Measurements from ENCODE around the gene ITGB5. TPM values are rescaled to one million over a fixed set of nuclear protein-coding genes. Genes with fewer than 3 reads are reported as not detected.

ITGB5 gene
- total RNA-seq, 5 donors from 2014 or later (not counting 1 experiment from before 2014, with no cell fraction given), result 1.2 to 2.5 (median 1.7) TPM

GRCh38 chr3:124867511-124867910 lies 19.7 kb downstream of the ITGB5 start:
- Histone ChIP-seq H3K4me3 (ENCODE audit: control insufficient read depth in 1 of 2, extremely low read depth in 1 of 2, low read length in 1 of 2) (no peak overlapping the region), H3K27me3 (replicated peaks in 1 of 2; ENCODE audit: control insufficient read depth in 2 of 2, extremely low read depth in 1 of 2, insufficient read depth in 2 of 2, low read length in 1 of 2) (peaks cover 0 to 25% of the 10 kb centered on the region in 2 experiments), H3K4me1 (ENCODE audit: control insufficient read depth in 1 of 2, extremely low read depth in 1 of 2, insufficient read depth in 2 of 2, low read length in 2 of 2) (no peaks in the 10 kb centered on the region), H3K27ac (ENCODE audit: low read length) (no peak overlapping the region), H3K9me3 (no peaks in the 10 kb centered on the region), H3K36me3 (ENCODE audit: control insufficient read depth in 2 of 2, extremely low read depth in 1 of 2, insufficient read depth in 1 of 2, low read length in 1 of 2) (no peaks in the 10 kb centered on the region)
- no peak for ATAC-seq (replicated peaks in 1 of 4)
- Mint-ChIP-seq H3K4me3 (no peak overlapping the region), H3K4me1 (peaks cover 0 to 5% (median 0%) of the 10 kb centered on the region in 3 donors), H3K36me3 (no peaks in the 10 kb centered on the region), H3K27ac (no peak overlapping the region), H3K27me3 (peaks cover 18 to 20% of the 10 kb centered on the region in 2 donors), H3K9me3 (no peaks in the 10 kb centered on the region)
- no peak for DNase-seq
- ChIA-PET POLR2A (no interaction called here), CTCF (no interaction called here)
- WGBS (ENCODE audit: insufficient coverage), result 100% methylated on average over 2 of the region's 3 CpGs

DNA sequence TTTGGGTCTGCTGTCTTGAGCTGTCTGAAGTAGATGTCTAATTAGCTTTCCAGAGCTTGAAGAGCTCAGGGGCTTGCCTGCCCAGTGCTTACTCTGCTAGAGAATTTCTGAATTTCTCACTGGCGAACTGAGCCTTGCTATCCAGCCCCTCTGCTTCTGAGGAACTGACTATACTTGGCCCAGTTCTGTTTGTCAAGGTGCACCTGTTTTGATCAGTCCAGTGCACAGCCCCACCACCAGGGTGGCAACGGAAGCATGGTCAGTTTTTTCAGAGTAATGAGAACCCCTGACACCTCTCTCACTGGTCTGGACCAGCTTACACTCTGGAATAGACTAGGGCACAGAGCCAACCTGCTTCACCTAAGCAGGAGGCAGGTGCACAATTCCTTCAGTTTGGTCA lies 25.2 kb downstream of the ITGB5 start:
- Histone ChIP-seq H3K9me3 (no peaks in the 10 kb centered on the region), H3K27me3 (replicated peaks in 1 of 2; ENCODE audit: control insufficient read depth in 2 of 2, extremely low read depth in 1 of 2, insufficient read depth in 2 of 2, low read length in 1 of 2) (peaks cover 0 to 4% of the 10 kb centered on the region in 2 experiments), H3K4me1 (ENCODE audit: control insufficient read depth in 1 of 2, extremely low read depth in 1 of 2, insufficient read depth in 2 of 2, low read length in 2 of 2) (no peaks in the 10 kb centered on the region), H3K4me3 (ENCODE audit: control insufficient read depth in 1 of 2, extremely low read depth in 1 of 2, low read length in 1 of 2) (no peak overlapping the region), H3K27ac (ENCODE audit: low read length) (no peak overlapping the region), H3K36me3 (ENCODE audit: control insufficient read depth in 2 of 2, extremely low read depth in 1 of 2, insufficient read depth in 1 of 2, low read length in 1 of 2) (no peaks in the 10 kb centered on the region)
- DNase-seq (no peak), ATAC-seq (replicated peaks in 1 of 4) (no peak)
- CTCF ChIA-PET, result no interaction called here
- Mint-ChIP-seq H3K4me1 (peaks cover 0 to 5% (median 0%) of the 10 kb centered on the region in 3 donors), H3K4me3 (no peak overlapping the region), H3K27me3 (peaks cover 7 to 24% of the 10 kb centered on the region in 2 donors), H3K36me3 (no peaks in the 10 kb centered on the region), H3K9me3 (no peaks in the 10 kb centered on the region), H3K27ac (no peak overlapping the region)
- 85% methylated on average over 2 of the region's 2 CpGs for WGBS (ENCODE audit: insufficient coverage)
- POLR2A ChIA-PET, result no interaction called here

GRCh38 chr3:124861041-124861440 lies 26.1 kb downstream of the ITGB5 start:
- WGBS (ENCODE audit: insufficient coverage), result 89% methylated on average over 3 of the region's 9 CpGs
- H3K4me1 ChIP-seq (ENCODE audit: control insufficient read depth in 1 of 2, extremely low read depth in 1 of 2, insufficient read depth in 2 of 2, low read length in 2 of 2), result no peaks in the 10 kb centered on the region
- no peak overlapping the region for H3K4me3 ChIP-seq (ENCODE audit: control insufficient read depth in 1 of 2, extremely low read depth in 1 of 2, low read length in 1 of 2)
- ATAC-seq (replicated peaks in 1 of 4) (no peak), DNase-seq (no peak)
- H3K9me3 ChIP-seq, result no peaks in the 10 kb centered on the region
- no peak overlapping the region for H3K27ac ChIP-seq (ENCODE audit: low read length)
- H3K4me3 Mint-ChIP-seq, result no peak overlapping the region
- H3K4me1 Mint-ChIP-seq, result peaks cover 0 to 5% (median 0%) of the 10 kb centered on the region in 3 donors
- no peaks in the 10 kb centered on the region for H3K36me3 Mint-ChIP-seq
- no peaks in the 10 kb centered on the region for H3K36me3 ChIP-seq (ENCODE audit: control insufficient read depth in 2 of 2, extremely low read depth in 1 of 2, insufficient read depth in 1 of 2, low read length in 1 of 2)
- POLR2A ChIA-PET, result no interaction called here
- H3K27ac Mint-ChIP-seq, result no peak overlapping the region
- H3K27me3 Mint-ChIP-seq, result peaks cover 5 to 24% of the 10 kb centered on the region in 2 donors
- CTCF ChIA-PET, result no interaction called here
- no peaks in the 10 kb centered on the region for H3K9me3 Mint-ChIP-seq
- peaks cover 0 to 4% of the 10 kb centered on the region in 2 experiments for H3K27me3 ChIP-seq (replicated peaks in 1 of 2; ENCODE audit: control insufficient read depth in 2 of 2, extremely low read depth in 1 of 2, insufficient read depth in 2 of 2, low read length in 1 of 2)

GRCh38 chr3:124860599-124860998 lies 26.6 kb downstream of the ITGB5 start:
- no peak for ATAC-seq (replicated peaks in 1 of 4)
- Histone ChIP-seq H3K27me3 (replicated peaks in 1 of 2; ENCODE audit: control insufficient read depth in 2 of 2, extremely low read depth in 1 of 2, insufficient read depth in 2 of 2, low read length in 1 of 2) (peaks cover 0 to 4% of the 10 kb centered on the region in 2 experiments), H3K4me1 (ENCODE audit: control insufficient read depth in 1 of 2, extremely low read depth in 1 of 2, insufficient read depth in 2 of 2, low read length in 2 of 2) (no peaks in the 10 kb centered on the region), H3K9me3 (no peaks in the 10 kb centered on the region), H3K27ac (ENCODE audit: low read length) (no peak overlapping the region), H3K4me3 (ENCODE audit: control insufficient read depth in 1 of 2, extremely low read depth in 1 of 2, low read length in 1 of 2) (no peak overlapping the region), H3K36me3 (ENCODE audit: control insufficient read depth in 2 of 2, extremely low read depth in 1 of 2, insufficient read depth in 1 of 2, low read length in 1 of 2) (no peaks in the 10 kb centered on the region)
- H3K27me3 Mint-ChIP-seq, result peaks cover 10 to 28% of the 10 kb centered on the region in 2 donors
- no CpG with 5 or more reads among the region's 1 CpG for WGBS (ENCODE audit: insufficient coverage)
- CTCF ChIA-PET, result no interaction called here
- no peak overlapping the region for H3K4me3 Mint-ChIP-seq
- no peak overlapping the region for H3K27ac Mint-ChIP-seq
- no peaks in the 10 kb centered on the region for H3K9me3 Mint-ChIP-seq
- POLR2A ChIA-PET, result no interaction called here
- no peaks in the 10 kb centered on the region for H3K36me3 Mint-ChIP-seq
- H3K4me1 Mint-ChIP-seq, result peaks cover 0 to 5% (median 0%) of the 10 kb centered on the region in 3 donors
- DNase-seq, result no peak

- Mint-ChIP-seq H3K27ac (no peak overlapping the region), H3K27me3 (peaks cover 12 to 33% of the 10 kb centered on the region in 2 donors), H3K4me1 (peaks cover 0 to 5% (median 0%) of the 10 kb centered on the region in 3 donors), H3K4me3 (no peak overlapping the region), H3K9me3 (no peaks in the 10 kb centered on the region), H3K36me3 (no peaks in the 10 kb centered on the region)
- Histone ChIP-seq H3K4me1 (ENCODE audit: control insufficient read depth in 1 of 2, extremely low read depth in 1 of 2, insufficient read depth in 2 of 2, low read length in 2 of 2) (no peaks in the 10 kb centered on the region), H3K36me3 (ENCODE audit: control insufficient read depth in 2 of 2, extremely low read depth in 1 of 2, insufficient read depth in 1 of 2, low read length in 1 of 2) (no peaks in the 10 kb centered on the region), H3K27me3 (replicated peaks in 1 of 2; ENCODE audit: control insufficient read depth in 2 of 2, extremely low read depth in 1 of 2, insufficient read depth in 2 of 2, low read length in 1 of 2) (peaks cover 0 to 4% of the 10 kb centered on the region in 2 experiments), H3K4me3 (ENCODE audit: control insufficient read depth in 1 of 2, extremely low read depth in 1 of 2, low read length in 1 of 2) (no peak overlapping the region), H3K27ac (ENCODE audit: low read length) (no peak overlapping the region), H3K9me3 (no peaks in the 10 kb centered on the region)
- CTCF ChIA-PET, result no interaction called here
- DNase-seq (no peak), ATAC-seq (replicated peaks in 1 of 4) (no peak)
- POLR2A ChIA-PET, result no interaction called here
- WGBS (ENCODE audit: insufficient coverage), result 79% methylated on average over 4 of the region's 7 CpGs
Measured at GRCh38 chr3:124859025-124859424, 28.1 kb downstream of the ITGB5 start.

- no peak for ATAC-seq (replicated peaks in 1 of 4)
- H3K27ac ChIP-seq (ENCODE audit: low read length), result no peak overlapping the region
- Mint-ChIP-seq H3K36me3 (no peaks in the 10 kb centered on the region), H3K27ac (no peak overlapping the region), H3K4me3 (no peak overlapping the region), H3K4me1 (peaks cover 0 to 5% (median 0%) of the 10 kb centered on the region in 3 donors), H3K9me3 (no peaks in the 10 kb centered on the region), H3K27me3 (peaks cover 12 to 35% of the 10 kb centered on the region in 2 donors)
- no peak for DNase-seq
- WGBS (ENCODE audit: insufficient coverage), result 43% methylated on average over 1 of the region's 1 CpG
- peaks cover 0 to 4% of the 10 kb centered on the region in 2 experiments for H3K27me3 ChIP-seq (replicated peaks in 1 of 2; ENCODE audit: control insufficient read depth in 2 of 2, extremely low read depth in 1 of 2, insufficient read depth in 2 of 2, low read length in 1 of 2)
- no peaks in the 10 kb centered on the region for H3K9me3 ChIP-seq
- no peaks in the 10 kb centered on the region for H3K36me3 ChIP-seq (ENCODE audit: control insufficient read depth in 2 of 2, extremely low read depth in 1 of 2, insufficient read depth in 1 of 2, low read length in 1 of 2)
- no peaks in the 10 kb centered on the region for H3K4me1 ChIP-seq (ENCODE audit: control insufficient read depth in 1 of 2, extremely low read depth in 1 of 2, insufficient read depth in 2 of 2, low read length in 2 of 2)
- CTCF ChIA-PET, result interaction anchor here in 1 of 2 donors (0.6 kb wide), 1 partner anchor 298 kb away, joined by 5 read pairs; no protein-coding TSS in a partner anchor
- POLR2A ChIA-PET, result interaction anchor here in 1 of 2 donors (0.6 kb wide), 1 partner anchor 41 kb away, joined by 4 read pairs; no protein-coding TSS in a partner anchor
- no peak overlapping the region for H3K4me3 ChIP-seq (ENCODE audit: control insufficient read depth in 1 of 2, extremely low read depth in 1 of 2, low read length in 1 of 2)
Measured at GRCh38 chr3:124858275-124858674, 28.9 kb downstream of the ITGB5 start.

GRCh38 chr3:124856677-124857076 lies 30.5 kb downstream of the ITGB5 start:
- peaks cover 13 to 35% of the 10 kb centered on the region in 2 donors for H3K27me3 Mint-ChIP-seq
- ATAC-seq (replicated peaks in 1 of 4) (no peak), DNase-seq (no peak)
- WGBS (ENCODE audit: insufficient coverage), result 90% methylated on average over 2 of the region's 2 CpGs
- no peaks in the 10 kb centered on the region for H3K9me3 ChIP-seq
- ChIA-PET CTCF (no interaction called here), POLR2A (no interaction called here)
- no peaks in the 10 kb centered on the region for H3K4me1 ChIP-seq (ENCODE audit: control insufficient read depth in 1 of 2, extremely low read depth in 1 of 2, insufficient read depth in 2 of 2, low read length in 2 of 2)
- H3K4me1 Mint-ChIP-seq, result no peaks in the 10 kb centered on the region
- H3K9me3 Mint-ChIP-seq, result no peaks in the 10 kb centered on the region
- no peak overlapping the region for H3K4me3 ChIP-seq (ENCODE audit: control insufficient read depth in 1 of 2, extremely low read depth in 1 of 2, low read length in 1 of 2)
- H3K36me3 ChIP-seq (ENCODE audit: control insufficient read depth in 2 of 2, extremely low read depth in 1 of 2, insufficient read depth in 1 of 2, low read length in 1 of 2), result no peaks in the 10 kb centered on the region
- no peak overlapping the region for H3K27ac Mint-ChIP-seq
- no peak overlapping the region for H3K4me3 Mint-ChIP-seq
- peaks cover 0 to 7% of the 10 kb centered on the region in 2 experiments for H3K27me3 ChIP-seq (replicated peaks in 1 of 2; ENCODE audit: control insufficient read depth in 2 of 2, extremely low read depth in 1 of 2, insufficient read depth in 2 of 2, low read length in 1 of 2)
- H3K36me3 Mint-ChIP-seq, result no peaks in the 10 kb centered on the region
- H3K27ac ChIP-seq (ENCODE audit: low read length), result no peak overlapping the region

Measured in T-cell (primary cell).